MCF 10A (cell line): ENCODE data around the gene ARHGAP10. TPM values are rescaled to one million over a fixed set of nuclear protein-coding genes. Genes with fewer than 3 reads are reported as not detected.
"Not testable (repeated sequence)": the region's sequence is repeated elsewhere in the genome, so short reads cannot be mapped to it uniquely, and the experiment has no call there.

Experiments
- BruUV-seq: library from RNA; stranded (reverse); fragments of 400-500 nt; replicated peaks from 2 replicates; lab custom pipeline; 2021; lab: Mats Ljungman, UMichigan
- CTCF ChIA-PET: fragments of 300-600 bp; sonication (Branson Sonifier 250); formaldehyde crosslinking; extraction: SDS; loops from one replicate; lab custom pipeline; 2021; ENCODE audit warnings: antibody characterized with exemption, inconsistent platforms; lab: Yijun Ruan, JAX
- POLR2A ChIA-PET: fragments of 300-600, 350-650 bp; sonication (Branson Sonifier 250); formaldehyde crosslinking; extraction: SDS; loops from one replicate; lab custom pipeline; 2020; ENCODE audit warnings: antibody characterized with exemption, inconsistent platforms; lab: Yijun Ruan, JAX
- DNase-seq: peaks from one replicate; pipeline ENCODE4 v3.0.0-alpha.2; 2018; ENCODE audit not compliant: unreplicated experiment
- H3K27ac Mint-ChIP-seq: one replicate; pipeline ENCODE4 v1.8.0; 2022; ENCODE audit warnings: mild to moderate bottlenecking, low read depth, mixed read lengths; ENCODE audit not compliant: unreplicated experiment
- H3K27me3 Mint-ChIP-seq: one replicate; pipeline ENCODE4 v1.8.0; 2022; ENCODE audit warnings: mixed read lengths; ENCODE audit not compliant: insufficient read depth, unreplicated experiment
- H3K36me3 Mint-ChIP-seq: one replicate; pipeline ENCODE4 v1.8.0; 2022; ENCODE audit warnings: mild to moderate bottlenecking, moderate library complexity, mixed read lengths; ENCODE audit not compliant: insufficient read depth, unreplicated experiment
- H3K4me1 Mint-ChIP-seq: one replicate; pipeline ENCODE4 v1.8.0; 2022; ENCODE audit warnings: mixed read lengths; ENCODE audit not compliant: insufficient read depth, unreplicated experiment
- H3K4me3 Mint-ChIP-seq: one replicate; pipeline ENCODE4 v1.8.0; 2022; ENCODE audit warnings: mild to moderate bottlenecking, moderate library complexity, mixed read lengths; ENCODE audit not compliant: unreplicated experiment
- H3K9me3 Mint-ChIP-seq: one replicate; pipeline ENCODE4 v1.8.0; 2022; ENCODE audit warnings: mixed read lengths; ENCODE audit not compliant: unreplicated experiment
- intact Hi-C: fragments of 100-400 bp; cut with micrococcal nuclease; formaldehyde crosslinking; loops from 2 replicates; pipeline ENCODE4 v1.14.1; 2022
- total RNA-seq: library from RNA; stranded (reverse); gene quantifications from 2 replicates; pipeline ENCODE4 v1.2.3, GENCODE V29; 2022
- TF ChIP-seq, protein P1 (sequence below): fragments of 200-600 bp; IDR thresholded peaks from one replicate; pipeline ENCODE4 v1.8.0; 2022; ENCODE audit warnings: antibody characterized with exemption, mild to moderate bottlenecking; ENCODE audit not compliant: unreplicated experiment

The ARHGAP10 gene
- total RNA-seq, 1 experiment from 2014 or later: 22.4 TPM

DNA sequence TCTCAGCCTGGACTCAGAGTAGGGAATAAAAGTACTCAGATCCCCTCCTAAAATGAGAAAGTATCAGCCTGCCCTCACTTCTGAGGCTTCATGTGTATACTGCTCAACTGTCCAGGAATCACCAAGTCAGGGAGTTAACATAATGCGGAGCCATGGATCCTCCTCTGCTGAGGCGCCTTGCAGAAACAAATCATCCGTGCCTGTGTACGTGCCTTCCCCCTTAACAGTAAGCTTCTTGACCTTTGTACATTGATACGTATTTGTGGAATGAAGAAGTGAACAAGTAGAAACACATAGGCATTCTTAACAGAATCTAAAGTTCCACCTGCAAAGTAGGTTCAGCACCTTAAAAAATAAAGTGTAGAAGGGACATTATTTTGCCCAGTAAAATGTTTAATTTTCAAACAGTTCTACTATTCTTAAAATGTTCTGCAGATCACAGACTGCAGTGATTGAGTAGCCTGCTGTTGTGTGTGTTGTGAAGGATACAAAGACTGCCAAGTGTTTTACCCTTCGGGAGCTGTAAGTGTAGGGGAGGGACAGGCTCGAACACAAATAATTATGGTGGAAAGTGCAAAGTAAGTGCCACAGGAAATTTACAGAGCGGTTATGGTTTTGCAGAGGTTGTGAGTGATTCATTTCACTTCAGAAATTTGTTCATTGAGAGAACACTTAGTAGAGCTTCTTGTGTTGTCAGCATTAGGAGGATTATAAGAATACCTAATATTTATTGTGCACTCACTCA lies 61.9 kb downstream of the ARHGAP10 start:
- no peak for DNase-seq
- ChIA-PET CTCF (interaction anchor here (1.2 to 1.4 kb wide), 2 partner anchors 22 to 72 kb away, joined by 3 to 5 read pairs; no protein-coding TSS in a partner anchor), POLR2A (interaction anchor here (3.2 kb wide), 1 partner anchor 28 kb away, joined by 8 read pairs; no protein-coding TSS in a partner anchor)
- Mint-ChIP-seq H3K36me3 (peaks cover 6% of the 10 kb centered on the region), H3K4me1 (peaks cover 13% of the 10 kb centered on the region), H3K27ac (no peak overlapping the region), H3K9me3 (no peaks in the 10 kb centered on the region), H3K4me3 (no peak overlapping the region), H3K27me3 (no peaks in the 10 kb centered on the region)
- TF ChIP-seq, protein P1, sequence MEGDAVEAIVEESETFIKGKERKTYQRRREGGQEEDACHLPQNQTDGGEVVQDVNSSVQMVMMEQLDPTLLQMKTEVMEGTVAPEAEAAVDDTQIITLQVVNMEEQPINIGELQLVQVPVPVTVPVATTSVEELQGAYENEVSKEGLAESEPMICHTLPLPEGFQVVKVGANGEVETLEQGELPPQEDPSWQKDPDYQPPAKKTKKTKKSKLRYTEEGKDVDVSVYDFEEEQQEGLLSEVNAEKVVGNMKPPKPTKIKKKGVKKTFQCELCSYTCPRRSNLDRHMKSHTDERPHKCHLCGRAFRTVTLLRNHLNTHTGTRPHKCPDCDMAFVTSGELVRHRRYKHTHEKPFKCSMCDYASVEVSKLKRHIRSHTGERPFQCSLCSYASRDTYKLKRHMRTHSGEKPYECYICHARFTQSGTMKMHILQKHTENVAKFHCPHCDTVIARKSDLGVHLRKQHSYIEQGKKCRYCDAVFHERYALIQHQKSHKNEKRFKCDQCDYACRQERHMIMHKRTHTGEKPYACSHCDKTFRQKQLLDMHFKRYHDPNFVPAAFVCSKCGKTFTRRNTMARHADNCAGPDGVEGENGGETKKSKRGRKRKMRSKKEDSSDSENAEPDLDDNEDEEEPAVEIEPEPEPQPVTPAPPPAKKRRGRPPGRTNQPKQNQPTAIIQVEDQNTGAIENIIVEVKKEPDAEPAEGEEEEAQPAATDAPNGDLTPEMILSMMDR: no peak
- no TSS peak for BruUV-seq
- intact Hi-C loops: no loop called here

DNA sequence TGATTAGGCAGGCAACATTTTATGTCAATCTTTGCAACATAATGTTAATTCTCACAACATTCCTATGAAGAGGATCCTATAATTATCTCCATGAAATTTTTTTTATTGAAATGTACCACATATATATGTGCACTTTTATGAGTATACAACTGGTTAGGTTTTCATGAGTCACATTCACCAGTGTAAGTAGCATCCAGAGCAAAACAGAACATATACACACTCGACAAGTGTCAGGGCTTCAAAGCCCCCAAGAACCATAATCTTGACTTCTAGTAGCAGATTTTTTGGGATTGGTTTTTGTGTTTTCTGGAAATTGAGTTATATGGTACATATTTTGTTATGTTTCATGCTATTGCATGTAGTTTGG lies 62.4 kb downstream of the ARHGAP10 start:
- H3K9me3 Mint-ChIP-seq: no peaks in the 10 kb centered on the region

DNA sequence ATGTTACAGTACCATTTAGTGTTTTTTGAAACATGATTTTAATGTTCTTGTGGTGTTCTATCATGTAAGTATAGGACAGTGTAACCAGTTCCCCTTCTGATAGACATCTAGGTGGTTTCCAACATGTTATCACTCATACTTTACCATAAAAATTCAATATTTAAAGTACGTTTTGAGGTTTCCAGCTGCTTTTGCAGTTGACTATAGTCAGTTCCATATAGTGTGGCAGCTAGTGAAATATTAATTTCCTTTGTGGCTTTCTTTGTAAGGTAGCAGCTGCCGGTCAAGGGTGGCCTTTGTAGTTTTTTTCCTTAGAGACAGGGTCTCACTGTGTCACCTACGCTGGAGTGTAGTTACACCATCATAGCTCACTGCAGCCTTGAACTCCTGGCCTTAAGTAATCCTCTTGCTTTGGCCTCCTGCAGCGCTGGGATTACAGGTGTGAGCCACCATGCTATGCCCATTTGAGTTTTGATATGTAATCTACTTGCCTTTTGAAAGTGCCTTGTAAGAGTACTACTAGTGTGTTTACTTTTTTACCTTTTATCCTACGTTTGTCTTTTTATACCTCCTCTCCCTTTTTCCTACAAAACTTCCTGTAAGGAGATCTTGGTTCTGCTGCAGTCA lies 63.0 kb downstream of the ARHGAP10 start:
- H3K36me3 Mint-ChIP-seq: peaks cover 6% of the 10 kb centered on the region
- no peak overlapping the region for H3K4me3 Mint-ChIP-seq
- no TSS peak for BruUV-seq
- H3K9me3 Mint-ChIP-seq: no peaks in the 10 kb centered on the region
- intact Hi-C loops: no loop called here
- peaks cover 13% of the 10 kb centered on the region for H3K4me1 Mint-ChIP-seq
- no peak overlapping the region for H3K27ac Mint-ChIP-seq
- no peaks in the 10 kb centered on the region for H3K27me3 Mint-ChIP-seq
- no peak for DNase-seq
- TF ChIP-seq, protein P1: no peak
- ChIA-PET POLR2A (interaction anchor here (0.7 to 3.2 kb wide), 2 partner anchors 27 to 173 kb away, joined by 3 to 8 read pairs; no protein-coding TSS in a partner anchor), CTCF (interaction anchor here (0.7 to 1.4 kb wide), 3 partner anchors 9 to 180 kb away, joined by 4 to 5 read pairs (median 4); no protein-coding TSS in a partner anchor)

More for the DNA sequence above, 62.4 kb downstream of the ARHGAP10 start:
- ChIA-PET POLR2A (interaction anchor here (3.2 kb wide), 1 partner anchor 27 kb away, joined by 8 read pairs; no protein-coding TSS in a partner anchor), CTCF (interaction anchor here (1.4 kb wide), 1 partner anchor 72 kb away, joined by 5 read pairs; no protein-coding TSS in a partner anchor)
- Mint-ChIP-seq H3K27me3 (no peaks in the 10 kb centered on the region), H3K27ac (no peak overlapping the region), H3K4me1 (peaks cover 13% of the 10 kb centered on the region), H3K4me3 (no peak overlapping the region), H3K36me3 (peaks cover 6% of the 10 kb centered on the region)
- no TSS peak for BruUV-seq
- intact Hi-C loops: no loop called here
- DNase-seq: no peak
- TF ChIP-seq, protein P1: no peak

DNA sequence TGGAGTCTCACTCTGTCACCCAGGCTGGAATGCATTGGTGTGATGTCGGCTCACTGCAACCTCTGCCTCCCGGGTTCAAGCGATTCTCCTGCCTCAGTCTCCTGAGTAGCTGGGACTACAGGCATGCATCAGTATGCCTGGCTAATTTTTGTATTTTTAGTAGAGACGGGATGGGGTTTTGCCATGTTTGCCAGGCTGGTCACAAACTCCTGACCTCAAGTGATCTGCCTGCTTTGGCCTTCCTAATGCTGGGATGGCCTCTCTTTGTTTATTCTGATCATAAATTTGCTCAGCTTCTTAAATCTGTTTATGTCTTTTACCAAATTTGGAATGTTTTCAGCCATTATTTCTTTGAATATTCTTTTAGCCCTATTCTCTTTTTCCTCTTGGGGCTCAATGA lies 67.2 kb downstream of the ARHGAP10 start:
- BruUV-seq, intact Hi-C loops, H3K27me3 Mint-ChIP-seq, POLR2A ChIA-PET, H3K9me3 Mint-ChIP-seq, H3K4me3 Mint-ChIP-seq, H3K27ac Mint-ChIP-seq, H3K4me1 Mint-ChIP-seq, CTCF ChIA-PET, DNase-seq, H3K36me3 Mint-ChIP-seq: not testable (repeated sequence)
